Gastrocnemius medialis (tissue), 4 donors: ENCODE results near the gene FAM13A. TPM values are rescaled to one million over a fixed set of nuclear protein-coding genes. Genes with fewer than 3 reads are reported as not detected.

ENCODE experiments used
- ATAC-seq, 2 donors: fragments of 150-250 bp; one replicate each; pipeline ENCODE4 v1.9.1; 2016
- DNase-seq, 2 donors: peaks; one replicate each; pipeline ENCODE4 v3.0.0-alpha.2; 2019
- H3K27ac ChIP-seq, 4 donors: fragments of 200-600 bp; sonication (generic); 1 replicate in 1 of 4; 2 replicates in 3 of 4; pipeline ENCODE4 v1.5.1; 2016 to 2018; ENCODE audit warnings: mild to moderate bottlenecking in 2 of 4, moderate library complexity in 1 of 4
- H3K27me3 ChIP-seq, 3 donors: fragments of 200-600 bp; sonication (generic) in 2 of 3; 1 replicate in 1 of 3; 2 replicates in 2 of 3; pipeline versions ENCODE4 v1.5.1 to v1.6.0; 2016 to 2019; ENCODE audit warnings: mild to moderate bottlenecking in 1 of 3, moderate library complexity in 1 of 3
- H3K36me3 ChIP-seq, 2 donors: fragments of 200-600 bp; sonication (generic) in 1 of 2; one replicate each; pipeline ENCODE4 v1.5.1; 2017 to 2018
- H3K4me1 ChIP-seq, 2 donors: fragments of 200-600 bp; sonication (generic) in 1 of 2; one replicate each; pipeline ENCODE4 v1.5.1; 2016 to 2017; ENCODE audit warnings: mild to moderate bottlenecking in 2 of 2
- H3K4me3 ChIP-seq, 4 donors: fragments of 200-600 bp; sonication (generic) in 3 of 4; 1 replicate in 1 of 4; 2 replicates in 3 of 4; pipeline ENCODE4 v1.5.1; 2016 to 2019; ENCODE audit warnings: mild to moderate bottlenecking in 2 of 4
- H3K9me3 ChIP-seq, 3 donors: fragments of 200-600 bp; sonication (generic) in 2 of 3; 1 replicate in 1 of 3; 2 replicates in 2 of 3; pipeline ENCODE4 v1.5.1; 2016 to 2019
- POLR2A ChIP-seq, 2 donors: fragments of 450-650 bp; IDR thresholded peaks; one replicate each; pipeline ENCODE4 v1.6.1; 2017; ENCODE audit warnings: antibody characterized with exemption in 2 of 2, mild to moderate bottlenecking in 2 of 2, moderate library complexity in 2 of 2
- in situ Hi-C, 4 donors: fragments of 200-750 bp; cut with MboI; loops; one replicate each; pipeline versions ENCODE4 v1.15.0 to v1.8.0; 2017; ENCODE audit warnings: low sequenced_read_pairs in 4 of 4
- intact Hi-C: fragments of 100-400 bp; cut with DNase I; formaldehyde crosslinking; loops from one replicate; pipeline ENCODE4 v1.15.1; 2023; ENCODE audit warnings: low total_unique reads
- total RNA-seq, 4 donors: library from RNA; depleted of rRNA; stranded (reverse); fragments of >200 nt; gene quantifications; one replicate each; pipeline versions ENCODE4 v1.1.0 to v1.2.3, GENCODE V29; 2016
- TF ChIP-seq, protein P1 (sequence below), 5 experiments: fragments of 450-650 bp in 3 of 5; fragments of 200-600 bp in 2 of 5; sonication (generic) in 2 of 5; IDR thresholded peaks in 4 of 5; conservative IDR thresholded peaks in 1 of 5; 1 replicate in 4 of 5; 2 replicates in 1 of 5; pipeline ENCODE4 v1.5.1; 2016 to 2019; ENCODE audit warnings: antibody characterized with exemption in 5 of 5, mild to moderate bottlenecking in 3 of 5, moderate library complexity in 3 of 5

The FAM13A gene
- total RNA-seq, 4 donors from 2014 or later: 6.7 to 14.1 (median 11.4) TPM

DNA sequence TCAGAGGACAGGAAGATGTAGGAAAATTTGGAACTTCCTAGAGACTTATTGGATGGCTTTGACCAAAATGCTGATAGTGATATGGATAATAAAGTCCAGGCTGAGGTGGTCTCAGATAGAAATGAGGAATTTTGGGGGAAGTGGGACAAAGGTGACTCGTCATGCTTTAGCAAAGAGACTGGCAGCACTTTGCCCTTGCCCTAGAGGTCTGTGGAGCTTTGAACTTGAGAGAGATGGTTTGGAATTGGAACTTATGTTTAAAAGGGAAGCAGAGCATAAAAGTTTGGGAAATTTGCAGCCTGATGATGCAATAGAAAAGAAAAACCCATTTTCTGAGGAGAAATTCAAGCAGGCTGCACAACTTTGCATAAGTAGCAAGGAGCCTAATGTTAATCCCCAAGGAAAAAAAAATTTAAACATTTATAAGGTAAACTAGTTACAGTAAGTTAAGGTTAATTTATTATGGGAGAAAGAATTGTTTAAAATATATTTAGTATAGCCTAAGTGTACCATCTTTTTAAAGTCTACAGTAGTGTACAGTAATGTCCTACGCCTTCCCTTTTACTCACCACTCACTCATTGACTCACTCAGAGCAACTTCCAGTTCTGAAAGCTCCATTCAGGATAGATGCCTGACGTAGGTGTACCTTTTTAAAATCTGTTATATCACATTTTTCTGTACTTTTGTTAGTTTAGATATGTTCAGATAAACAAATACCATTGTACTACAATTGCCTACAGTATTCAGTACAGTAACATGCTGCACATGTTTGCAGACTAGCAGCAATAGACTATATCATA lies 101.2 kb downstream of the FAM13A start:
- ATAC-seq: no peak
- Histone ChIP-seq H3K4me1 (no peaks in the 10 kb centered on the region), H3K4me3 (no peak overlapping the region), H3K9me3 (no peaks in the 10 kb centered on the region), H3K27me3 (no peaks in the 10 kb centered on the region), H3K27ac (no peak overlapping the region), H3K36me3 (no peaks in the 10 kb centered on the region)
- no peak for DNase-seq
- no peak for TF ChIP-seq POLR2A (IDR thresholded peaks at IDR 0.05)
- TF ChIP-seq, protein P1, sequence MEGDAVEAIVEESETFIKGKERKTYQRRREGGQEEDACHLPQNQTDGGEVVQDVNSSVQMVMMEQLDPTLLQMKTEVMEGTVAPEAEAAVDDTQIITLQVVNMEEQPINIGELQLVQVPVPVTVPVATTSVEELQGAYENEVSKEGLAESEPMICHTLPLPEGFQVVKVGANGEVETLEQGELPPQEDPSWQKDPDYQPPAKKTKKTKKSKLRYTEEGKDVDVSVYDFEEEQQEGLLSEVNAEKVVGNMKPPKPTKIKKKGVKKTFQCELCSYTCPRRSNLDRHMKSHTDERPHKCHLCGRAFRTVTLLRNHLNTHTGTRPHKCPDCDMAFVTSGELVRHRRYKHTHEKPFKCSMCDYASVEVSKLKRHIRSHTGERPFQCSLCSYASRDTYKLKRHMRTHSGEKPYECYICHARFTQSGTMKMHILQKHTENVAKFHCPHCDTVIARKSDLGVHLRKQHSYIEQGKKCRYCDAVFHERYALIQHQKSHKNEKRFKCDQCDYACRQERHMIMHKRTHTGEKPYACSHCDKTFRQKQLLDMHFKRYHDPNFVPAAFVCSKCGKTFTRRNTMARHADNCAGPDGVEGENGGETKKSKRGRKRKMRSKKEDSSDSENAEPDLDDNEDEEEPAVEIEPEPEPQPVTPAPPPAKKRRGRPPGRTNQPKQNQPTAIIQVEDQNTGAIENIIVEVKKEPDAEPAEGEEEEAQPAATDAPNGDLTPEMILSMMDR (IDR thresholded peaks at IDR 0.05 in 4 of 5, conservative IDR thresholded peaks at IDR 0.05 in 1 of 5): no peak
- in situ Hi-C loops: no loop called here
- intact Hi-C loops: no loop called here

DNA sequence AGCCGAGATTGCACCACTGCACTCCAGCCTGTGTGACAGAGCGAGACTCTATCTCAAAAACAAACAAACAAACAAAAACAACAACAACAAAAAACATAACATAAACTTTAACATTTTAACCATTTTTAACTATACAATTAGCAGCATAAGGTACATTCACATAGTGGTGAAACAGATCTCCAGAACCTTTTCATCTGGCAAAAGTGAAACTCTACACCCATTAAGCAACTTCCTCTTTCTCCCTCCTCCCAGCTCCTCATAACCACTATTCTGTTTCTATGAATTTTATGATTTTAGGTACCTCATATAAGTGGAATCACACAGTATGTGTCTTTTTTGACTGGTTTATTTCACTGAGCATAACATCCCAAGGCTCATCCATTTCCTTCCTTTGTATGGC lies 103.6 kb downstream of the FAM13A start:
- intact Hi-C loops (no loop called here), in situ Hi-C loops (no loop called here)
- Histone ChIP-seq H3K4me1 (no peaks in the 10 kb centered on the region), H3K36me3 (no peaks in the 10 kb centered on the region), H3K4me3 (no peak overlapping the region), H3K27me3 (no peaks in the 10 kb centered on the region), H3K27ac (no peak overlapping the region), H3K9me3 (no peaks in the 10 kb centered on the region)
- TF ChIP-seq POLR2A (IDR thresholded peaks at IDR 0.05): no peak
- TF ChIP-seq, protein P1 (IDR thresholded peaks at IDR 0.05 in 4 of 5, conservative IDR thresholded peaks at IDR 0.05 in 1 of 5): no peak
- no peak for ATAC-seq
- no peak for DNase-seq

DNA sequence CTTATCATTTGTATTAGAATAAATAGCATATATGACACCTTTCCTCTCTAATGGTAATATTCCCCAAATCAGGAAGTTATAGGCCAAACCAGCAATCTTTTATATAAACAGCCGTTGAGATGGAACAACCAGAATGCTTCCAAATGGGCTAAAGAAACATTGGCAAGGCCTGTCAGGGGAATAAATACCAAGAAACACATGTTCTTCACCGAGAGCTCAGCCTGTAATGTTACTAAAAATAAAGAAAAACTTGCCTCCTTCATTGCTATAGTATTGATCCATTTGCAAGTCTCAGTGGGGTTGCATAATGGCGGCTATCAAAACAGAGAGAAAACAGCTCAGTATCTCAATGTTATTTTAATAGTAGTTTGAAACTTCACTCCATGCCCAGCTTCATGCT lies 104.9 kb downstream of the FAM13A start:
- no peaks in the 10 kb centered on the region for H3K4me1 ChIP-seq
- intact Hi-C loops: no loop called here
- DNase-seq: no peak
- H3K27ac ChIP-seq: no peak overlapping the region
- no peaks in the 10 kb centered on the region for H3K27me3 ChIP-seq
- in situ Hi-C loops: no loop called here
- H3K9me3 ChIP-seq: no peaks in the 10 kb centered on the region
- H3K4me3 ChIP-seq: no peak overlapping the region
- ATAC-seq: no peak
- TF ChIP-seq, protein P1 (IDR thresholded peaks at IDR 0.05 in 4 of 5, conservative IDR thresholded peaks at IDR 0.05 in 1 of 5): no peak
- TF ChIP-seq POLR2A (IDR thresholded peaks at IDR 0.05): no peak
- no peaks in the 10 kb centered on the region for H3K36me3 ChIP-seq

DNA sequence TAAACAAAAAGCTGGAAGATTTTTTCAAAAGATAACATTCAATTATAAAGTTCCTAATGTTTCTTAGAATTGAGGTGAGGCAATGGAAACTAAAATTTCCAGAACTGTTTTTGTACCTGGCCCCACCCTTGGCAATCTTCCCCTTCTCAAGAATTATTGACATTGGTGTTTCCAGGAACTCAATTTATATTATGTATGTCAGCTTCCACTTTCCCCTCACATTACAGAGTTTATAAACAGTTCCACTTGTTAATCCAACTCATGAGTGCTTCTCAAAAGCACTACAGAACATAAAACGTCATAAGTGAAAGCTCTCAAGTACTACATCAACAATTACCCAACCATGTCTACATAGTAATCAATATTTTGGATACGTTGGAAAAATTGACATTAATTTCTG lies 107.4 kb downstream of the FAM13A start:
- in situ Hi-C loops (no loop called here), intact Hi-C loops (no loop called here)
- no peak for ATAC-seq

More for the DNA sequence above, 107.4 kb downstream of the FAM13A start:
- no peaks in the 10 kb centered on the region for H3K4me1 ChIP-seq
- no peak for DNase-seq
- no peaks in the 10 kb centered on the region for H3K36me3 ChIP-seq
- H3K4me3 ChIP-seq: no peak overlapping the region
- H3K27me3 ChIP-seq: no peaks in the 10 kb centered on the region
- no peak for TF ChIP-seq POLR2A (IDR thresholded peaks at IDR 0.05)
- TF ChIP-seq, protein P1 (IDR thresholded peaks at IDR 0.05 in 4 of 5, conservative IDR thresholded peaks at IDR 0.05 in 1 of 5): no peak
- no peak overlapping the region for H3K27ac ChIP-seq
- no peaks in the 10 kb centered on the region for H3K9me3 ChIP-seq
